GM12864 (cell line): ENCODE measurements around the gene GSG1L.

Source experiments
- DNase-seq: peaks from one replicate; pipeline ENCODE4 v3.0.0-alpha.2; 2011; ENCODE audit warnings: low read depth
- H3K4me3 ChIP-seq: 2 replicates; pipeline ENCODE4 v1.5.1; 2011; ENCODE audit warnings: mild to moderate bottlenecking, low read depth, low read length, control low read depth
- CTCF ChIP-seq: IDR thresholded peaks from 2 replicates; pipeline ENCODE4 v1.5.1; 2011; ENCODE audit warnings: low read depth, mild to moderate bottlenecking, moderate library complexity, low read length, control low read depth, inconsistent platforms; ENCODE audit errors: missing control alignments

The GSG1L gene

GRCh38 chr16:27927266-27927901 is 136.1 kb downstream of the GSG1L start:
- DNase-seq = no peak
- no peak for TF ChIP-seq CTCF
- no peak overlapping the region for H3K4me3 ChIP-seq

GRCh38 chr16:27925612-27926011 is 137.9 kb downstream of the GSG1L start:
- no peak for TF ChIP-seq CTCF
- no peak for DNase-seq
- no peak overlapping the region for H3K4me3 ChIP-seq

- no peak for TF ChIP-seq CTCF
- DNase-seq = no peak
- no peak overlapping the region for H3K4me3 ChIP-seq
Measured at GRCh38 chr16:27924411-27925118, 138.9 kb downstream of the GSG1L start.

- no peak for TF ChIP-seq CTCF
- no peak for DNase-seq
- H3K4me3 ChIP-seq = no peak overlapping the region
Measured at GRCh38 chr16:27923751-27924150, 139.8 kb downstream of the GSG1L start.

- H3K4me3 ChIP-seq = no peak overlapping the region
- TF ChIP-seq CTCF = no peak
- DNase-seq = no peak
Measured at GRCh38 chr16:27922433-27922832, 141.1 kb downstream of the GSG1L start.

- no peak overlapping the region for H3K4me3 ChIP-seq
- TF ChIP-seq CTCF = no peak
- no peak for DNase-seq
Measured at GRCh38 chr16:27921134-27921533, 142.4 kb downstream of the GSG1L start.

- no peak for DNase-seq
- TF ChIP-seq CTCF = no peak
- H3K4me3 ChIP-seq = no peak overlapping the region
Measured at GRCh38 chr16:27920391-27920891, 143.1 kb downstream of the GSG1L start.
